HG02885 (cell line): ENCODE measurements around the gene UMPS.
A peak's percentile ranks its signal among the peaks of the same experiment; 100 is the strongest.
"Not testable (repeated sequence)": the region's sequence is repeated elsewhere in the genome, so short reads cannot be mapped to it uniquely, and the experiment has no call there.

Experiments used
- ATAC-seq: cut with Tn5 transposase; IDR thresholded peaks from one replicate; pipeline ENCODE4 v1.9.1; 2021; ENCODE audit warnings: mild to moderate bottlenecking; ENCODE audit not compliant: unreplicated experiment, poor library complexity

UMPS gene

DNA sequence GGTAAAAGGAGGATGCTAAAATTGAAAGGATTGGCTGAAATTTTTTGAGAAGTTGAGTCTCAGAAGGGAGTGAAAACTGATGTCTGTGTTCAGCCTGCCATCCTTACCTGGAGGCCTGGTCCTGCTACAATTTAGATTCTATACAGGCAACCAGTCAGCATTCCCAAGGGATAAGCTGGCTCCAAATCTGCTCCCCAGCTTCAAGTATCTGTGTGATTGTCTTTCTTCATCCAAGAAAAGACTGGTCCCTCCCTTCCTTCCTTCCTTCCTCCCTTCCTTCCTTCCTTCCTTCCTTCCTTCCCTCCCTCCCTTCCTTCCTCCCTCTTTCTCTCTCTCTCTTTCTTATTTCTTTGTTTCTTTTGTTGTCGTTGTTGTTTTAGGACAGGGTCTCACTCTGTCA lies 24.7 kb upstream of the UMPS start:
- ATAC-seq = no peak

DNA sequence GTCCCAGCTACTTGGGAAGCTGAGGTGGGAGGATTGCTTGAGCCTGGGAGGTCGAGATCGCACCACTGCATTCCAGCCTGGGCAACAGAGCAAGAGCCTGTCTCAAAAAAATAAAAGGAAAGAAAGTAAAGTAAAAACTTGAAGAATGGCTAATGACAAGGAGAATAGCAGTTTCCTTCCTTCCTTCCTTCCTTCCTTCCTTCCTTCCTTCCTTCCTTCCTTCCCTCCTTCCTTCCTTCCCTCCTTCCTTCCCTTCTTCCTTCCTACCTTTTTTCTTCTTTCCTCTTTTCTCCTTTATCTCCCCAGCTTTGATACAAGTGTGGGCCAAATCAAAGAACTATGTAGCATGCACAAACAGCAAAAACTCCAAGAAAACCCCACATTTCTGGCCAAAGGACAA lies 23.0 kb upstream of the UMPS start:
- not testable (repeated sequence) for ATAC-seq

DNA sequence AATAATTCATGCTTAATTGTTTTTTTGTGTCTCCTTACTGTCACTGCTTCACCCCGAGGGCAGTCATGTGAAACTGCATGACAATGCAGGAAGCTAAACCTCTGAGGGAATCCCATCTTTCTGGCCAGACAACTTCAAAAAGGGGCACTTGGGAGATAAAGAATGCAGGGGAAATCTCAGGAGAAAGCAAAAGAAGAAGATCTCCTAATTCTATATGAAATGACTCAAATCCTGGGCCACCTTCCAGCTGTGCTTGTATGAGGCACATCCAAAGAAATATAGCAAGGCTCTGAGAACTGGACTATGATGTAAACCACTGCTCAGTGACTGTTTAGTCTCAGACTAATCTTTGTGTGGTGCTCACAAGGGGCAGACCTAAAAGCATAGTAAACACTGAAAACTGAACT lies 22.6 kb upstream of the UMPS start:
- no peak for ATAC-seq

DNA sequence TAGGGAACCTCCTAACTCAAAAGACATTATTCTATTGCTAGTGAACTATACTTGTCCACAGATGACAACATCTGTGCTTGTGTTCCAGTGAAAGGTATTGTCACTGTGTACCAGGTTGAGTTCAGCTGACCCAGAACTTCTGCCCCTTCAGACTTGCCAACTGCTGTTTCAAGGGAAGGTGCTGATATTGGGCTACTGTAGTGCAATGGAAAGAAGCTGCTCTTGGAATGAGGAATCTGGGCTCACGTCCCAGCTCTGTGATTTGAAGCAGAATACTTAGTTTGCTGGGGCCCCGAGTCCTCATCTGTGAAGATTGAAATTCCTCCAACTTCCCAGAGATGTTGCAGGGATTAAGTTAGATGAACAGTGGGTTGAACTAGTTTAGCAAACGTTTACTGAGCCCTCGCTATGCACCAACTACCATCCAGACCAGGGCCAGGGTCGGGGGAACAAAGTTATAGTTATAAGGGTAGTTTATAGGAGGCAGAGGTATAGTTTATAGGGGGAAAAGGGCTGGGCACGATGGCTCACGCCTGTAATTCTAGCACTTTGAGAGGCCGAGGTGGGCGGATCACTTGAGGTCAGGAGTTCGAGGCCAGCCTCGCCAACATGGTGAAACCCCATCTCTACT lies 15.9 kb upstream of the UMPS start:
- ATAC-seq = no peak

DNA sequence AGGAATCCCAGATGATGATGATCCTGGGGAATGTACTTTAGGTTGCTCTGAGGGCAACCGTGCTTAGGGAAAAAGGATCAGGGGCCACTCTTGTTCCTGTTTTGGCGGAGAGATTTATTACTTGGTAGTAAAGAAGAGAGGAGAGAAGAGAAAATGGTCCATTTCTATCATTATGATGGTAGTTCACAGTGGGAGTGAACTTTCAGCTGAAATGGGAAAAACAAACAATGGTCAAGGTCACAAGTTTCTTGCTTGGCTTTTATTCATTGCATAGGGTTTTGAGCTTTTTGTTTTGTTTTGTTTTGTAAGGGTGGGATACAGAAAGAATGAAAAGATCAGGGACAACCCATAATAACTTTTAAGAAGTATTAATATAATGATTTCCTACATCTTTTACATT lies 7.7 kb upstream of the UMPS start:
- ATAC-seq = no peak

DNA sequence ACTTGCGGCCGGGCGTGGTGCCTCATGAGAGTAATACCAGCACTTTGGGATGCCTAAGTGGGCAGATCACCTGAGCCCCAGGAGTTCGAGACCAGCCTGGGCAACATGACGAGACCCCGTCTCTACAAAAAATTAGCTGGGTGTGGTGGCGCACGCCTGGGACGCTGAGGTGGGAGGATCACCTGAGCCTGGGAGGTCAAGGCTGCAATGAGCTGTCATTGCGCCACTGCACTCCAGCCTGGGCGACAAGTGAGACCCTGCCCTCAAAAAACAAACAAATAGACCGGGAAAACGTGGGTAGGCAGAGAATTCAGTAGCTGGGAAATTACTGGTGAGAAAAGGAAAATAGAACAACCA lies 667 bp downstream of the UMPS start:
- no peak for ATAC-seq

DNA sequence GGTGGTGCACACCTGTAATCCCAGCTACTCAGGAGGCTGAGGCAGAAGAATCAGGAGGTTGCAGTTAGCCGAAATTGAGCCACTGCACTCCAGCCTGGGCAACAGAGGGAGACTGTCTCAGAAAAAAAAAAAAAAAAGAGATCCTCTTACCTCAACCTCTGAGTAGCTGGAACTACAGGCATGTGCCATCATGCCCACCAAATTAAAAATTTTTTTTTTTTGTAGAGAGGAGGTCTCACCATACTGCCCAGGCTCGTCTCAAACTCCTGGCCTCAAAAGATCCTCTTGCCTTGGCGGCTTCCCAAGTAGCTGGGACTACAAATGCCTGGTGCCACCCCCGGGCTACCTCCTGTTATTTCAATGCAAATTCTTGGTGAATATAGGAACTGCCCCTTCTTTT lies 1.5 kb downstream of the UMPS start:
- ATAC-seq = no peak

GRCh38 chr3:124741027-124741426 lies 10.8 kb downstream of the UMPS start:
- no peak for ATAC-seq

DNA sequence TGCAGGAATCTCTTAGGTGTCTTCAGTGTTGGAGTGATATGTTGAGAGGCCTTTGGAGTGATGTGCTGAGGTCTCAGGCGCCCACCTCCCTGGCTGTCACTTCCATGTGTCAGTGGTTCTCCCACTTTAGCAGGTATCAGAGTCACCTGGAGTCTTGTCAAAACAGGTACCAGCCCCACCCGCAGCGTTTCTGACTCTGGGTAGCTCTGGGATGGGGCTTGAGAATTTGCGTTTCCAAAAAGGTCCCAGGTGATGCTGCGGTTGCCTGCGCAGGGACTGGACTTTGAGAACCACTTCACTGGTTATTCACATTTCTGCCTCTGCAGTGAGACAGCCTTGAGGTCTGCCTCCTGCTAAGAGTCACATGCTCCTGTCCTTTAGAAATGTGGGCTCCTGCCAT lies 15.5 kb downstream of the UMPS start:
- no peak for ATAC-seq

- no peak for ATAC-seq
Measured at GRCh38 chr3:124747111-124747981, 17.1 kb downstream of the UMPS start.

- no peak for ATAC-seq
Measured at GRCh38 chr3:124748560-124749198, 18.4 kb downstream of the UMPS start.

DNA sequence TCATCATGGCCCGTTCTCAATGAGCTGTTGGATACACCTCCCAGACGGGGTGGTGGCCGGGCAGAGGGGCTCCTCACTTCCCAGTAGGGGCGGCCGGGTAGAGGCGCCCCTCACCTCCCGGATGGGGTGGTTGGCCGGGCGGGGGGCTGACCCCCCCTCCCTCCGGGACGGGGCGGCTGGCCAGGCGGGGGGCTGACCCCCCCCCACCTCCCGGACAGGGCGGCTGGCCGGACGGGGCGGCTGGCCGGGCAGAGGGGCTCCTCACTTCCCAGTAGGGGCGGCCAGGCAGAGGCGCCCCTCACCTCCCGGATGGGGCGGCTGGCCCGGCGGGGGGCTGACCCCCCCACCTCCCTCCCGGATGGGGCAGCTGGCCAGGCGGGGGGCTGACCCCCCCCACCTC lies 19.6 kb downstream of the UMPS start:
- not testable (repeated sequence) for ATAC-seq

- ATAC-seq = no peak
Measured at GRCh38 chr3:124751501-124751900, 21.2 kb downstream of the UMPS start.

GRCh38 chr3:124752051-124752450 lies 21.8 kb downstream of the UMPS start:
- no peak for ATAC-seq

DNA sequence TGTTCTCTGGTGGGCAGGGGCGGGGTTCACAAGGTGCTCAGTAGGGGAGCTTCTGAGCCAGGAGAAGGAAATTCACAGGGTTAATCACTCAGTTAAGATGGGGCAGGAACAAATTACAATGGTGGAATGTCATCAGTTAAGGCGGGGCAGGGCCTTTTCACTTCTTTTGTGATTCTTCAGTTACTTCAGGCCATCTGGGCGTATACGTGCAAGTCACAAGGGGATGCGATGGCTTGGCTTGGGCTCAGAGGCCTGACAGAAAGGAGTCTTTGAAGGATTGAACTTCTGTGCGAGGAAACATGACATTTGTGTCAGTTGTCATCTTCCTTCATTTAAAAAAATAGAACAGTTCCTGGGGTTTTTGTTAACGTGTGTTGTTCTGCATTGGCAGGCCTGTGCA lies 27.7 kb downstream of the UMPS start:
- ATAC-seq = not testable (repeated sequence)

DNA sequence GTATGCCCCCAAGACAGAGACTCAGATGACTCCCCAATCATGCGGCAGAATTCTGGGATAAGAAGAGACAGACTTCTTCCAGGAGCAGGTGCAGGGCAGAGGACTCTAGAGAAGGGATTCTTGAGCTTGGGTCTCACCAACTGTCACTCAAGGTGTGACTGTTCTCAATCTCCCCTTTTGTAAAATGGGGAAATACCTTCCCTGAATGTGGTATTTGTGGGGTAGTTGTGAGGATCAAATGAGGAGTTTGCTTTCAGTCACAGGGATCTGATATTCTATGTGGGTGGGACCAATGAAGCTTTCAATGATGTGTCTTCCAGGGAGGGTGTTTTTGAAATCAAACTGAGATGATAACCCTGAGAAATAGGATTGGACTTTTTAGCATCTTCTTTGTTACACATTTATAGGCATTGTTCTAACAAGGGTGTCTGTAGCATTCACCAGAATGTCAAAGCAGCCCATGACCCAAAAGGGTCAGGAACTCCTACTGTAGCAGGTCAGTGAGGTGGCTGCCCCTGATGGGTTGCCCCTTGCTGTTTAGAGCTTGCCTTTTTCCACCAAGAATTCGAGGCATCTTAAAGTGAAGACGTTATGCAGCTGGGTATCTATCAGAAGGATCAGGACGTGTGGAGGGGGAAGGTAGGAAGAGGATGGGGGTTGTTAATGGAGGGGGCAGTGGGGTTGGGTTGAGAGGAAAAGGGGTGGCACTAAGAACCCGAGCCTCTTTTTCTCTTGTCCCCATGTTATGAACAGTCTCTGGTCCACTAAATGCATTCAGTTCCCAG lies 28.8 kb downstream of the UMPS start:
- ATAC-seq = no peak

GRCh38 chr3:124759666-124760401 lies 29.6 kb downstream of the UMPS start:
- ATAC-seq = no peak

GRCh38 chr3:124760601-124761000 lies 30.3 kb downstream of the UMPS start:
- ATAC-seq = no peak

- ATAC-seq = peak; percentile 56
Measured at GRCh38 chr3:124761250-124761796, 31.1 kb downstream of the UMPS start.
